GM21723 (cell line): ENCODE results near the gene PRKCE.

Experiments used
- ATAC-seq: cut with Tn5 transposase; IDR thresholded peaks from one replicate; pipeline ENCODE4 v1.9.1; 2021; ENCODE audit warnings: mild to moderate bottlenecking, moderate library complexity; ENCODE audit not compliant: unreplicated experiment

Gene PRKCE

GRCh38 chr2:45951025-45951727, 299.7 kb downstream of the PRKCE start:
- ATAC-seq, result no peak

DNA sequence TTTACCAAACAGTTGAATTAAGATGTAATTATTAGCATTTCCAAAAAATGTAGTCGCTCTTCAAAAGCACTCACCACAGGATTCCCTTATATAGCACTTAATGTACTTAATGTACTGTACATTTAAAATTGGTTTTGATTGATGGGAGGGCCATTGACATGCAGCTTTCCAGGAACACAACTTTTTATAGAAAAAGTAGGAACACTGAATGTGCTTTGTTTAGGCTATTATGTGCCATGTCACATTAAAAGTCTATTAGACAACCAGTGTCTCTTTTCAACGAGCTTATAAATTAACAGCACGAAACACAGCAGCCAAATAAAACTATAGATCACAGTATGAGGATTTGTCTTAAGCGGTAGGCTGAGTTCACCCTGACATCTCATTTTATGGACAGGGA, 301.1 kb downstream of the PRKCE start:
- ATAC-seq, result no peak

- no peak for ATAC-seq
These were observed 302.0 kb downstream of the PRKCE start for GRCh38 chr2:45953376-45954027.

GRCh38 chr2:45954233-45954850, 302.9 kb downstream of the PRKCE start:
- no peak for ATAC-seq

GRCh38 chr2:45957533-45958227, 306.2 kb downstream of the PRKCE start:
- ATAC-seq, result no peak

GRCh38 chr2:45960057-45960863, 308.8 kb downstream of the PRKCE start:
- ATAC-seq, result no peak

GRCh38 chr2:45962177-45962921, 310.9 kb downstream of the PRKCE start:
- no peak for ATAC-seq

- ATAC-seq, result no peak
These were observed 312.3 kb downstream of the PRKCE start for GRCh38 chr2:45963816-45964215.

- ATAC-seq, result no peak
These were observed 312.9 kb downstream of the PRKCE start for GRCh38 chr2:45964223-45964841.

DNA sequence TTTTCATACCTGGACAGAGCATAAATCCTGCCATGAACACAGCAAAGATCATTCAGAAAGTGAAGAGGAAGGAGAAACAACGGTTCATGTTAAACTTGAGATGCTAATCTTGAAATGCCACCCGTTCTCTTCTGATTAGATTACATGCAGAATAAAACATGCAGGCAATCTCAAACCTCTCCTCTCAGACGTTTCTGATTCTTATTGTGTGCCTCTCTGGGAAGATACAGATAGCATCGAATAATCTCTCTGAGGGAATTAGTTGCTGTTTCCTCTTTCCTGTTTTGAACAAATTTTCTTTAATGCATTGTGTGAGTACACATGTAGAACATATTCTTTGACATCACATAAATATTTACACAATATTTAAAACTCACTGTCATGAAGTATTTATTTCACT, 313.4 kb downstream of the PRKCE start:
- ATAC-seq, result no peak

- ATAC-seq, result no peak
These were observed 314.5 kb downstream of the PRKCE start for GRCh38 chr2:45965871-45966498.

- ATAC-seq, result no peak
These were observed 317.6 kb downstream of the PRKCE start for GRCh38 chr2:45968946-45969584.

DNA sequence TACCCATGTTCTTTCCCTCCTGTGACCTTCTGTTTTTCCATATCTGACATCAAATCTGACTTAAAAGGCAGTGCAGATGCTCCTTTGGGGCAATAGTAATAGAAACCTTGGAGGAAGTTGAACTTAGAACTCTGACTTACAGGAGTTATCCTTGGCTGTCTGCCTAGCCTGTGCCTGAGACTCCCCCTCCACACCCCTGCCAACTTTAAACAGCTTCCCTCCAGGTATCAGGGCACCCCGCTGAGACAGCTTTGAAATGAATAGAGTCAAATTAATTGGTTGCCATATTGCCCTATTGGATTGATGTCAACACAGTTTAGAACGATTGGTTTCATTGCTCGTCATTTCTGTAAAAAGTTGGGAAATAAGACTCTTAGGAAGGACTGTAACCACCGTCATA, 322.0 kb downstream of the PRKCE start:
- ATAC-seq, result no peak

- peak; percentile 86 for ATAC-seq
These were observed 322.6 kb downstream of the PRKCE start for GRCh38 chr2:45974056-45974455.

GRCh38 chr2:45974762-45975408, 323.4 kb downstream of the PRKCE start:
- ATAC-seq, result peak; percentile 63

GRCh38 chr2:45975752-45976517, 324.5 kb downstream of the PRKCE start:
- no peak for ATAC-seq

DNA sequence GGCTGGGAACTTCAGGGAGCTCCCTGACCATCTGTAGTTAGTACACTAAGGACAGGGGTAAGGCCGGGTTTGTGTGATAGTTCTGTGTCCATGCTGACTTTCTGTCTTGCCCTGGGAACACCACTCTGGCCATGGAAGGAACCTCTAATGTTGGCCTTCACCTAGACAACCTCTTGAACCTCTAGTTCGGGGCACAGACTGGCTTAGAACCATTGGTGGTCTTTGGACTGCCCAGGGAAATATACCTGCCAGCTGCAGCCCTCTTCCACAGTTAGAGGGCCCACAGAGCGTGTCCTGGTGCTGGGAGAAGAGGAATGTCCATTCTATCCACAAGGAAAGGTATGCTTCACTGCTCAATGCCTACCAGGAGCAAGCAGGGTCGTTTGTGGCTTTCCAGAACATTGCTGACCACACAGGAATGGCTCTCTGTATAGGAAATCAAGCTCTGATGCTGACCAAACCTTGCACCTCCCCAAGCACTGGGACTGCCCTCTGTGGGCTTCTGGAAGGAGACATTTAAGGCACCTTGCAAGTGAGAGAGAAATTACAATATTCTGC, 326.9 kb downstream of the PRKCE start:
- no peak for ATAC-seq
